ENCODE data around the gene FUT7.

FUT7 gene

DNA sequence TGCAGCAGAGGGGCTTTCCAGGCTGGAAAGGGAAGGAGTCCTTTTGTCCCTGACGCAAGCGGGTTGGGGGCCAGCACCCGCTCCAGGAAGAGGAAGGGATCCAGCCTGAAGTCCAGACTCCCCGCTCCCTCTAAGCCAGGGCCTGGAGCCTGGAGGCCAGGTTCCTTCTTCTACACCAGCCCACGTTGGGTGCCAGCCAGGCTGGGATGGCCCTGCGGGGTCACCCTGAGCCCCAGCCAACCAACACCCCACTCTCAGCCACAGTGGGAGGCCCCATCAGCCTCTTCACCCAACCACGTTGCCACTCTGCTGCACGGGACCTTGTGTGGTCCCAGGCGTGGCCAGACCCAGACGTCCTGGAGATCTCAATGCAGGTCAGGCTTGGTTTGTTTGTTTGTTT, 970 bp upstream of the FUT7 start:
- DNase-seq (ENCODE audit: low read depth in 3 of 3): no peak

DNA sequence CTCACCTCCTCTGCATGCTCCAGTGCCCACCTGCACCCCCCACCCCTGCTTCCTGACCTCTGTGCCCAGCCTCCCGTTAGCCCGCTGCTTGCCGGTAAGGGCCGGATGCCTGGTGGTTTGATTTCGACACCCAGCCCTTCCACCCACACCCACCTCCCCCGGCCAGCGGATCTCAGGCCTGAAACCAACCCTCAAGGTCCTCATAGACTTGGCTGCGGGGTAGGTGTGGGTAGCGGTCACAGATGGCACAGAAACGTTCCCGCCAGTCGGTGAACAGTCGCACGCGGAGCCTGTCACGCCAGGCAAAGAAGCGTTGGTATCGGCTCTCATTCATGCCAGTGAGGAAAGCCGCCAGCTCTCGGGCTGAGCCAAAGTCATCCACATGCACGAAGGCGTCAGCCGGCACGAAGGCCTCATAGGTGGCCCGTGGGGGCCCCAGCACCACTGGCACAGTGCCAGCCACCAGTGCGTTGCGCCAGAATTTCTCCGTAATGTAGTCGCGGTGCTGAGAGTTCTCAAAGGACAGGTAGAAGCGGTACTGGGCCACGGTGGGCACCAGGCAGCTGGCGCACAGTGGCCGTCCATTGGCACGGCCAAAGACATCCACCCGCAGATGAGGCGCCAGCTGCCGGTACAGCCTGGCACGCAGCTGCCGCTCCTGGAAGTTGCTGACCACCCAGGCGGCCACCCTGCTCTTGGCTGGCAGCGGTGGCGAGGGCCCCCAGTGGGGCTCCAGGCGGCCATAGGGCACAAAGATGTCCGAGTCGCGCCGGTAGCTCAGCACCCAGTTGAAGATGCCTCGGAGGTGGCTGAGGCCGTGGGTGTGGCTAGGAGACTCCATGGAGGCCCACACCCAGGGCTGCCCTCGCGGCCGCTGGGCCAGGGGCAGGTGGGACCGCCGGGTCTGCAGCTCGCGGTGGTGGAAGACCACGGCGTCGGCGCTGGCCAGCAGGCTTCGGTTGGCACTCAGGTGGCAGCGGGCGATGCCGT, 1.1 kb downstream of the FUT7 start:
- no peak for DNase-seq (ENCODE audit: low read depth in 3 of 3)

DNA sequence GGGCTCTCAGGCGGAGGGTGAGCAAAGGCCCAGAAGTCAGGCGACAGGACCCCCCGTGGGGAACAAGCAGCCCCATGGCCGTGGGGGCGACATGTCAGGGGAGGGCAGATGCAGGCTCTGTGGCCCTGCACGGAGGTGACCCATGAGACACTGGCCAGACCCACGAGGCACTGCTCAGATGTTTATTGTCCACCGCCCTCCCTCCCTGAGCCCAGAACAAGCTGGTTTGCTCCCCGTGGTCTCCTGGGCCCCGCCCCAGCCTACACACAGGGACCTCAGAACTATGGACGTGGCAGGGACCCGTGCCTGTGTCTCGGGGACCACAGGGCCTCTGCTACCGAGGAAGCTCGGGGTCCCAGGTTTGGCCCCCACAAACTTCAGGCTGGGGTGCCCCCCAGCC, 1.9 kb downstream of the FUT7 start:
- DNase-seq (ENCODE audit: low read depth in 3 of 3): no peak

- DNase-seq (ENCODE audit: low read depth in 3 of 3): peak in 2 of 3 donors; percentile 63 to 80
Measured at GRCh38 chr9:137029058-137029936, 2.6 kb downstream of the FUT7 start.

DNA sequence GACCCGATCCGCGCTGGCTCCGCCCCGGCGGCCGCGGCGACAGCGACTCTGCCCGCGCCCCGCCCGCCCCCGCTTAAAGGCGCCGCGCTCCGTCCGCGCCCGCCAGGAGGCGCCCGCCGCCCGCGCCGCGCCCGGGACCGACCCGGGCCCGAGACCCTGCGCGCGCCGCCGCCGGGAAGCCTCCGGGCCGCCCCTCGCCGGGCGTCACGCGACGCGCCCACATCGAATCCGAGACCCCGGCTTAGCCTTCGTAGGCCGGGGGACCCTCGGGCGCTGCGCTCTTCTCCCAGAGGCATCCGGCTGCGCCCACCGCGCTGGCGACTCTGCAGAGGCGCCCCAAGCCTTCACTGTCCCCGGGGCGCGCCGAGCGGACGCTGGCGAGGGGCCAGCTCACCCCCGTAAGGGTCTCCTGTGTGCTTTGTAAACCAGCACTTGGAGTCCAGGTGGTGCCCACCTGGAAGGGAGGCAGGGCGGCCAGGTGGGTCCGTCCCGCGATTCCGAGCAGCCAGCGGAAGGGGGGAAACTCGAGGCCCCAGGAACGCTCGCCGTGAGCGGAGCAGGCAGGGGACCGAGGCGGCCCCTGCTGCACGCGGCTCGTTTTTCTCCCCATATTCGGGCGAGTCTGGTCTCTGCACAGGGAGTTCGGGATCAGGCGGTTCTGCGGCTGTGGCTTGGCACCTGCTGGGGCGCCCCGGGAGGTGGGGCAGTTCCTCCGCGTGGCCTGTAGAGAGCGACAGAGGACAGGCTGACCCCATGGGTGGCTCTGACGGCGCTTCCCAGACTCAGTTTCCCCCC, 3.4 kb downstream of the FUT7 start:
- peak in 1 of 3 donors; percentile 64 for DNase-seq (ENCODE audit: low read depth in 3 of 3)

DNA sequence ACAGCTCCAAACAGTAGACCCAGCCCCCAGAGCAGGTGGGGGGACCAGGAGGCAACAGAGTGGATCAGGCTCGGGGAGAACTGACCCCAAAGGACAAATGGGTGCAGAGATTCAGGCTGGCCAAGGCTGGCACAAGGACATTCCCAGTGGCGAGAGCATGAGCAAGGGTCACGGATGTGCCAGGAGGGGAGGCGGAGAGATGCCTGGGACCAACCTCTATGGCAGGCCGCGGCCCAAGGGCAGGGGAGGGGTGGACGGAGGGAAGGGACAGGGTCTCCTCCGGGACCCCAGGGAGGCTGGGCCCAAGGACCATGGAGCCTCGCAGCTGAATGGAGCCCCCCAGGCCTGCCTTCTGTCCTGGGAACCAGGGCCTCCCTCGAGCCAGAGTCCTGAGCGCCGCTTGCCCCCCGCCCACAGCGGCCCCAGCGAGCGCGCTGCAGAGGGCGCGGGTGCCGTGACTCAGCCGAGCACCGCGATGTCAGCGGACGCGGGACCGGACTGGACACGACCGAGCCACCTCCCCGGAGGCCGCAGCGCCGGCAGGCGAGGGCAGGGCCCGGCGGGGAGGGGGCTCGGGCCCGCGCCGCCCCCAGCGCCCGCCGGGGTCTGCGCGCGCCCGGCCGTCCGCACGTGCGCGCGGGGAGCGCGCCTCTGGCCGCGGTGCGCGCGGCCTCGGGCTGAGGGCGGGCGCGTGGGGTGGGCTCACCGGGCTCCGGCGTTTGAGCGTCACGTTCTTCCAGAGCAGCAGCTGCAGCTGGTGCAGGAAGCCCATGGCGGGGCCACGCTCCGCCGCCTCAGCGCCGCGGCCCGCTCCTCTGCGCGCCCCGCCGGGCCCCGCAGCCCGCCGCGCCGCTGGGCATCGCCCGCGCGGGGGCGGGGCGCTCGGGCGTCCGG, 4.3 kb downstream of the FUT7 start, which contains the start of gene ABCA2:
TSS of gene ABCA2 (minus strand) at position 869 of the 894 bp plus-strand sequence. CDS start at position 772, 97 bp downstream.
- no peak for DNase-seq (ENCODE audit: low read depth in 3 of 3)

- DNase-seq (ENCODE audit: low read depth in 3 of 3): no peak
Measured at GRCh38 chr9:137026828-137027227, 5.1 kb downstream of the FUT7 start.

DNA sequence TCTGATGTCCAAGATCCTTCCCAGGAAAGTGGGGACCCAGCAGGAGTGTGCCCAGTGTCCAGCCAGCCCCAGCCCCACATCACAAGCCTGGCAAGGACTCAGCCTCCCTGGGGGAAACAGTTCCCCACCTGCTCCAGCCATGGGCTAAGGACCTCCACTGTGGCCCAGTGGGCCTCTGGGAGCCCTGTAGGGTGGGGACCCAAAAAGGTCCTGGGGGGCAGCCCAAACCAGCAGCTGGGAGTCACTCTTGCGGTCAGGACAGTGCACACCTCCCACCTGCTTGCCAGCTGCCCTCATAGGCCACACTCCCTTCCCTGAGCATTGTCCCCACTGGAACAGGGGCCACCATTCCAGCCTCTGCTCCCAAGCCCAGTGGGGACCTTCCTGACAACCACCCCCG, 5.5 kb downstream of the FUT7 start:
- no peak for DNase-seq (ENCODE audit: low read depth in 3 of 3)

DNA sequence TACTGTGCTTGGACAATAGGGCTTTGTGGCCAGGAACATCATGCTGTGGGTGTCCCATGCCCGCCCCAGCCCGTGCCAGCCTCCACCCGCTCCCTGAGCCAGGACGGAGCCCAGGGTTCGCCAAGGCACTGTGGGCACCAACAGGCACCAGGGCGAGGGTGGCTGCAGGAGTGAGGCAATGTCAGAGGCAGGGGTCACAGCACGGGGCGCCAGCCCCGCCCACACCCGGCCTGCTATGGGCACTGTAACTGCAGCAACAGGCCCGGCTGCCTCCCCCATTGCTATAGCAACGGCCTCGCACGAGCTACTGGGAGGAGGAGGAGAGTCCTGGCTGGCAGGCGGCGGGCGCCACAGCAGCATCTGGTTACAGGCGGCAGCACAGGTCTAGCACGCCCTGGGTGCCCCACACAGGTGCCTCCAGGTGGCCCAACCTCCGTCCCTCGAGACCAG, 6.3 kb downstream of the FUT7 start:
- no peak for DNase-seq (ENCODE audit: low read depth in 3 of 3)

GRCh38 chr9:137023583-137023991, 8.3 kb downstream of the FUT7 start:
- no peak for DNase-seq (ENCODE audit: low read depth in 3 of 3)

DNA sequence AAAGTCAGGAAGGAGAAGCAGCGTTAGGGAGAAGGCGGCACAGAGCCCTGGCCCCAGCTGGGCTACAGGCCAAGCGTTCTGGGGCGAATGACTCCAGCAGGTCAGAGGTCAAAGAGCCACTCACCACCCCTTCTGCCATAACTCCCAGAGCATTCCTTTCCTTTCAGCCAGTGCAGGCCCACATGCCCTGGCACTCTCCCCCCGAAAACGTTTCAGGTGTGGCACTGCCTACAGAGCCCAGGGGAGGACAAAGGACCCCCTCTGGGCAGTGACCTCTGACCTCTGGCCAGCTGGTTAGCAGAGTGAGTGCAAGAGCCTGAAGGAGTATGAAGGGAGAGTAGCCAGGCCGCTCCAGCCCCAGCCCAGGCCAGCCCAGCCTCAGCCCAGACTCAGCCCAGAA, 8.7 kb downstream of the FUT7 start:
- no peak for DNase-seq (ENCODE audit: low read depth in 3 of 3)

- no peak for DNase-seq (ENCODE audit: low read depth in 3 of 3)
Measured at GRCh38 chr9:137022662-137023008, 9.3 kb downstream of the FUT7 start.

DNA sequence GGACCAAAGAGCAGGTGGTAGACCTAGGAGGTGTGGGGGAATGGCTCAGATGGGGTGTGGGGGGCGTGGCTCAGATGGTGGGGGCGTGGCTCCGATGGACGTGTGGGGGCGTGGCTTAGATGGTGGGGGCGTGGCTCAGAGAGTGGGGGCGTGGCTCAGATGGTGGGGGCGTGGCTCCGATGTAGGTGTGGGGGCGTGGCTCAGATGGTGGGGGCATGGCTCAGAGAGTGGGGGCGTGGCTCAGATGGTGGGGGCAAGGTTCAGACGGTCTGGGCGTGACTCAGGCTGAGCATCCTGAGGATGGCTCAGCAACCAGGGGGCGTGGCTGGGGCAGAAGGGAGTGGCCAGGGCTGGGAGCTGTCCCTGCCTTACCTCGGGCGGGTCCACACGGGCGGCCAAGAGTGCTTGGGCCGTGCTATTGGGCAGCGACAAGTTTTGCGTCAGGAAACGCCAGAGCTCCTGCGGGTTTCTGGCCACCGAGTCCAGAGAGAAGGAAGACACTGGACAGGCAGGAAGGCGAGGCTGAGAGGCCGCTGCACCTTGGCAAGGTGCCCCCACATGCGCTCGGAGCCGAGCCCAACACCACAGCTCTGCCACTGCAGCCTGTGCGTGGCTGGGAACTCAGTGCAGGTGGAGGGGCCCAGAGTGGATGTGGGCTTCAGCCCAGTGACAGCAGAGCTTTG, 9.8 kb downstream of the FUT7 start:
- peak; percentile 67 to 80 (median 77) for DNase-seq (ENCODE audit: low read depth in 3 of 3)

GRCh38 chr9:137021568-137021978, 10.3 kb downstream of the FUT7 start:
- DNase-seq (ENCODE audit: low read depth in 3 of 3): no peak

DNA sequence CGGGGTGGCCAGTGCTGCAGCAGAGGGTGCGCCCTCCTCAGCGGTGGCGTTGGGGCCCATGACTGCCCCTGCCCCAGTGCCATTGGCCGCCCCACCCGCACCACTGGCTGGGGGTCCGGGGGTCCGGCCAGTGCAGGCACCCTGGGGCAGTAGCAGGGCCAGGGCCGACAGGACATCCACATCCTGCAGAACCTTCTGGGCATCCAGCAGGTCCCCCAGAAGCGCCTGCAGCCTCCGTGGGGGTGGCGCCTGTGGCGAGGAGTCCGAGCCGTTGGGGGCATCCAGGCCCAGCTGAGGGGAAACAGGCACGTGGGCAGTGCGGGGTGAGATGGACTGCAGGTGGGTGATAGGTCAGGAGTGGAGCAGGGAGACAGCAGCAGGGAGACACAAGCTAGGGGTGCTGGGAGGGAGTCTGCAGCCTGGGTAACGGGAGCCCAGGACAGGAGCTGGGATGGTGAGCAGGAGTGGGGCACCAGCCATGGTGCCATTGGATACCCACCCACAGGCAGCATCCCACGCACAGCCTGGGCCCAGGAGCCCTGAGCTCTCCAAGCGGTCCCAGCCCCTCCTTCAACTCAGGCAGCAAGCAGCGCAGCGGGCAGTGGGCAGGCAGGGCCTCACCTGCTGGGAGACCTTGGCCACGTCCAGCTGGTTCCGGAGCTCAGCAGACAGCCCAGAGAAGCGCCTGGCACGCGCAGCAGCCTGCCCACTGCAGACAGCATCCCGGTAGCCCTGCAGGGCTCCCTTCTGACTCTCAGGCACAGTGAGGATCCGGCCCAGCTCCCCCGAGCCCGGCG, 10.9 kb downstream of the FUT7 start:
- no peak for DNase-seq (ENCODE audit: low read depth in 3 of 3)

GRCh38 chr9:137019891-137020683, 11.8 kb downstream of the FUT7 start:
- DNase-seq (ENCODE audit: low read depth in 3 of 3): no peak

DNA sequence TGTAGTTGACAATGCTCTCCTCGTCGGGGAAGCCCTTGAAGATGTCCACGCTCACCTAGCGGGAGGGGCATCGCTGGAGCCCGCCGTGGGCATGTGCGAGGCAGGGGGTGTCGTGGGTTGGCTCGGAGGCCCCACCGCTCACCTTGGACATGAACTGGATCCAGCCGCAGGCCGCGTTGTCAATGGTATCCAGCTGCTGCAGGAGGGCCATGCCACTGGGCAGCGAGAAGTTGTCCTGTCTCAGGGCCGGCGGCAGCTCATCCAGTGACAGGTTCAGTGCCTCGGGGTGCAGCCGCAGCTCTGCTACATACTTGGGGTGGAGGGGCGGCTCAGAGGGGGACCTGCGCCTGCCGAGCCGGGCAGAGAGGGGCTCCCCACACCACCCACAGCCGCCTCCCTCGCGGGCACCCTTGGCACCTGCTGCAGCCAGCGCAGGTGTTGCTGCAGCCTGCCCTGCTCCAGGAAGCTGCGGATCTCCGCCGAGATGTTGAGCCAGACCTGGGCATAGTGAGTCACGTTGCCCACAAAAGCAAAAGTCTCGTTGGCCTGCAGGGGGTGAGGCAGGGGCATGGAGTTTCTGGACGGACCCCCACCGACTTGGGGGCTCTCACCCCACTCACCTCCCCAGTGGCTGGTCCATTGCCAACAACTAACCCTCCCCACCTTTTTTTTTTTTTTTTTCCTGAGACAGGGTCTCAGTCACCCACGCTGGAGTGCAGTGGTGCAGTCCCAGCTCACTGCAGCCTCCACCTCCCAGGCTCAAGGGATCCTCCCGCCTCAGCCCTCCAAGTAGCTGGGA, 12.9 kb downstream of the FUT7 start:
- DNase-seq (ENCODE audit: low read depth in 3 of 3): no peak

Measured in stimulated activated CD4-positive, alpha-beta T cell treated with anti-CD3 and anti-CD28 coated beads, TNF-alpha, amount 100 ng/mL, for 48 hours (primary cell).